Placental pericyte (primary cell): ENCODE data around the gene ARID4A. TPM values are rescaled to one million over a fixed set of nuclear protein-coding genes. Genes with fewer than 3 reads are reported as not detected.

Experiments used
- small RNA-seq: library from RNA; depleted of rRNA; stranded (forward); fragments of <200 nt; gene quantifications from one replicate; pipeline ENCODE3, GENCODE V24; 2012; ENCODE audit warnings: low replicate concordance
- total RNA-seq: library from RNA; depleted of rRNA; stranded (reverse); fragments of >200 nt; gene quantifications from 2 replicates; pipeline ENCODE4 v1.2.3, GENCODE V29; 2012

The ARID4A gene, protein sequence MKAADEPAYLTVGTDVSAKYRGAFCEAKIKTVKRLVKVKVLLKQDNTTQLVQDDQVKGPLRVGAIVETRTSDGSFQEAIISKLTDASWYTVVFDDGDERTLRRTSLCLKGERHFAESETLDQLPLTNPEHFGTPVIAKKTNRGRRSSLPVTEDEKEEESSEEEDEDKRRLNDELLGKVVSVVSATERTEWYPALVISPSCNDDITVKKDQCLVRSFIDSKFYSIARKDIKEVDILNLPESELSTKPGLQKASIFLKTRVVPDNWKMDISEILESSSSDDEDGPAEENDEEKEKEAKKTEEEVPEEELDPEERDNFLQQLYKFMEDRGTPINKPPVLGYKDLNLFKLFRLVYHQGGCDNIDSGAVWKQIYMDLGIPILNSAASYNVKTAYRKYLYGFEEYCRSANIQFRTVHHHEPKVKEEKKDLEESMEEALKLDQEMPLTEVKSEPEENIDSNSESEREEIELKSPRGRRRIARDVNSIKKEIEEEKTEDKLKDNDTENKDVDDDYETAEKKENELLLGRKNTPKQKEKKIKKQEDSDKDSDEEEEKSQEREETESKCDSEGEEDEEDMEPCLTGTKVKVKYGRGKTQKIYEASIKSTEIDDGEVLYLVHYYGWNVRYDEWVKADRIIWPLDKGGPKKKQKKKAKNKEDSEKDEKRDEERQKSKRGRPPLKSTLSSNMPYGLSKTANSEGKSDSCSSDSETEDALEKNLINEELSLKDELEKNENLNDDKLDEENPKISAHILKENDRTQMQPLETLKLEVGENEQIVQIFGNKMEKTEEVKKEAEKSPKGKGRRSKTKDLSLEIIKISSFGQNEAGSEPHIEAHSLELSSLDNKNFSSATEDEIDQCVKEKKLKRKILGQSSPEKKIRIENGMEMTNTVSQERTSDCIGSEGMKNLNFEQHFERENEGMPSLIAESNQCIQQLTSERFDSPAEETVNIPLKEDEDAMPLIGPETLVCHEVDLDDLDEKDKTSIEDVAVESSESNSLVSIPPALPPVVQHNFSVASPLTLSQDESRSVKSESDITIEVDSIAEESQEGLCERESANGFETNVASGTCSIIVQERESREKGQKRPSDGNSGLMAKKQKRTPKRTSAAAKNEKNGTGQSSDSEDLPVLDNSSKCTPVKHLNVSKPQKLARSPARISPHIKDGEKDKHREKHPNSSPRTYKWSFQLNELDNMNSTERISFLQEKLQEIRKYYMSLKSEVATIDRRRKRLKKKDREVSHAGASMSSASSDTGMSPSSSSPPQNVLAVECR
- 6.7 and 10.3 TPM in 2 replicates for total RNA-seq

DNA sequence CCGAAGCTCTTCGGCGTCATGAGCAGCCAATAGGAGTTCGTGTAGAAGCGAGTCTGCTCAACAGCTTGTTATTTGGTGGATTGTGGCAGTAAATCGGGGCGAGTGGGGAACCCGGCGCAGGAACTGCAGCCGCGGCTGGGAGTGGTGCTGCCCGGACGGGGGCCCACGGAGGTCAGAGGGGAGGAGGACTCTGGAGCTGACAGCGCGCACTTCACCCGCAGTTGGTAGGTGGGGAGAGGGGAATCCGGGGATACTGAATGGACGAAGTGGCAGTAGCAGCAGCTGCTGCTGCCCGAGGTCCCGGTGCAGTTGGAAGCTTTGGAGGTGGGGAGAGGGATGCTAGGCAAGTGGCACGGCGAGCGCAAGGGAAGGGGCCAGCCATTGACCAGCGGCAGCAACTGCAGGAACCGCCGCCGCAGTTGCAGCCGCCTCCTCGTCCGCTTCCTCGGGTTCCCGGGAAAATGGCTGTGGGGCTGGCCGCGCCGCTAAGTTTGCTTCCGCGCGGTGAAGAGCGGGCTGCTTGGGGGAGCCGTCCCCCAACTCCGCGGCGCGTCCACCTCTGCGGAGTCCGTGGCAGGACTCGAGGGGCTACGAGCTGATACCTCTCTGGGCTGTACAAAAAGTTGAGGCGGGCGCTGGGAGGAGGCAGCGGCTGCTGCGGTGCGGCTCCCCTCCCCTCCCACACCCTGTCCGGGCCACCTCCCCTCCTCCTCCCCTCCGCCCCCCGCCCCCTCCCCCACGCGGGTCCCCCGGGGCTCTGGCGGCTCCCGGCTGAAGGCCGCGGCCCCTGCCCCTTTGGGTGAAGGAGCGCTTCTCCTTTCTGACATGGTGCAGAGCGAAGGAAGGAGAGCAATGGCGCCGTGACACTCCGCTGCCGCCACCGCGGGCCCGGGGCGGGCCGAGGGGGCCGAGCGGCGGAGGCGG, at the start of gene ARID4A:
ARID4A (plus strand) TSS at position 79 of the 924 bp plus-strand sequence. CDS start 1,300 bp downstream, outside the sequence.

DNA sequence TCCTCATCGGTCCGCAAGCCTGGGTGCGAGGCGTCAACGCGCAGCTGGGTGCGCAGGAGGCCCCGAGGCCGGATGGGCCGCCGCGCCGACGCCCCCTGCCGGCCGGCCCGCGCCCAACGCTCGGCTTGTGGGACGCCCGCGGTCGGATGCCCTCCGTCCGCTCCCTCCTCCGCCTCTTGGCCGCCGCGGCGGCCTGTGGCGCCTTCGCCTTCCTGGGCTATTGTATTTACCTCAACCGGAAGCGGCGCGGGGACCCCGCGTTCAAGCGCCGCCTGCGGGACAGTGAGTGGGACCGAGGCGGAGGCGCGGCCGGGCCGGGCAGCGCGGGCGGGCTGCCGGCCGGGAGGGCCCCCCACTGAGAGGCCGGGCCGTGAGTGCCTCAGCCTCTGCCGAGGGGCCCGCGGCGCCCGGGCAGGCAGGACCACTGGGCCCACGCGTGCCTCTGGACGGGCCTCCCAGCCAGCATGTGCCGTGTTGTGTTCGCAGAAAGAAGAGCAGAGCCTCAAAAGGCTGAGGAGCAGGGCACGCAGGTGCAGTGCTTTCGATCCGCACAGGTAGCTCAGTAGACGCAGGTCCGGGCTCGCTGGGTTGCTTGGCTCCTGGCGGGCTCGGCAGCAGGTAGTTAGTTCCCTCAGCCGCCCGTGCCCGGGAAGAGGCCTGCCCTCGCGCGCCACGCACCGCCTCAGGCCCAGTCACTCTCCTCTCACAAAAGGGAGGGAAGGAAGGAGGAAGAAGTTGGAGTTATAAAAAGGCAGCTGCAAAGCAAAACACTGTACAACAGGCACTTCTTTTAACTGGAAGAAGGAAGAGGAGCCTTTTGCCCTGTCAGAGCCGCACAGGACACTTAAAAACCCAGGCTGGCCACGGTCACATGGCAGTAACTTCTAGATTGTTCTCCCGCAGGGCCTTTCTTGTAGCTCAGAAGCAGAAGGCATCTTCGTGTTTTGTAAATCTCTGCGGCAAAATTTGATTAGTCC, 97.7 kb downstream of the ARID4A start, which contains the start of gene TOMM20L:
TOMM20L (plus strand) TSS at position 119 of the 977 bp plus-strand sequence; CDS start at position 147, 28 bp downstream.

Small RNAs within 50 kb of the gene (small RNA-seq; reads per million reads assigned to genes)
- gene RNU6-341P, result not detected

Other genes starting within 250 kb of the ARID4A start
- gene ARMH4, start 146.3 kb upstream of the ARID4A start, total RNA-seq, result 0.66 and 1.9 TPM in 2 replicates
- 40.3 and 48.2 TPM in 2 replicates for gene ACTR10, start 98.4 kb upstream of the ARID4A start, total RNA-seq
- gene PSMA3, start 53.7 kb upstream of the ARID4A start, total RNA-seq, result 112 and 142 TPM in 2 replicates
- gene TOMM20L, start 97.4 kb downstream of the ARID4A start, total RNA-seq, result not detected in 2 replicates
- 19.0 and 19.9 TPM in 2 replicates for gene TIMM9, start 129.0 kb downstream of the ARID4A start, total RNA-seq
- 19.5 and 40.8 TPM in 2 replicates for gene KIAA0586, start 129.2 kb downstream of the ARID4A start, total RNA-seq